IMR-90 (cell line): ENCODE measurements around the gene GNL3. TPM values are rescaled to one million over a fixed set of nuclear protein-coding genes. Genes with fewer than 3 reads are reported as not detected.

Experiments
- ATAC-seq: fragments of 200-7000 bp; cut with Tn5 transposase; 2 replicates; pipeline ENCODE4 v1.9.1; 2020; ENCODE audit warnings: low read depth, mild to moderate bottlenecking, moderate library complexity
- BruUV-seq: library from RNA; stranded (reverse); fragments of 400-500 nt; replicated peaks from 2 replicates; lab custom pipeline; 2021; lab: Mats Ljungman, UMichigan
- CTCF ChIA-PET: fragments of 300-600 bp; formaldehyde crosslinking; extraction: SDS; loops from one replicate; lab custom pipeline; 2021; ENCODE audit warnings: antibody characterized with exemption; lab: Yijun Ruan, JAX
- POLR2A ChIA-PET: fragments of 300-600 bp; sonication (Branson Sonifier 250); formaldehyde crosslinking; loops from one replicate; lab custom pipeline; 2022; ENCODE audit warnings: antibody characterized with exemption; ENCODE audit not compliant: unreplicated experiment; lab: Charles Lee
- DNase-seq: peaks from one replicate; pipeline ENCODE4 v3.0.0; 2013
- H2AFZ ChIP-seq: replicated peaks from 2 replicates; pipeline ENCODE3; 2013; ENCODE audit warnings: low read length, mild to moderate bottlenecking; ENCODE audit not compliant: poor library complexity
- H2AK5ac ChIP-seq: 2 replicates; pipeline ENCODE4 v1.6.1; 2013; ENCODE audit warnings: low read depth, low read length, inconsistent platforms
- H2AK9ac ChIP-seq: replicated peaks from 2 replicates; pipeline ENCODE3; 2013; ENCODE audit warnings: mild to moderate bottlenecking, low read depth, low read length, moderate library complexity; ENCODE audit not compliant: poor library complexity
- H2BK120ac ChIP-seq: 2 replicates; pipeline ENCODE4 v1.6.1; 2013; ENCODE audit warnings: low read depth, low read length, inconsistent platforms
- H2BK15ac ChIP-seq: 3 replicates; pipeline ENCODE4 v1.6.1; 2013; ENCODE audit warnings: low read depth, low read length, inconsistent platforms
- H2BK20ac ChIP-seq: 2 replicates; pipeline ENCODE4 v1.6.1; 2013; ENCODE audit warnings: low read depth, mild to moderate bottlenecking, inconsistent platforms, low read length, moderate library complexity
- H2BK5ac ChIP-seq: 2 replicates; pipeline ENCODE4 v1.6.1; 2013; ENCODE audit warnings: mild to moderate bottlenecking, low read depth, low read length, inconsistent platforms; ENCODE audit not compliant: poor library complexity, severe bottlenecking
- H3K14ac ChIP-seq: replicated peaks from 2 replicates; pipeline ENCODE4 v1.6.1; 2013; ENCODE audit warnings: low read depth, low read length, inconsistent platforms
- H3K18ac ChIP-seq: 2 replicates; pipeline ENCODE4 v1.6.1; 2013; ENCODE audit warnings: low read depth, low read length, control low read depth
- H3K23ac ChIP-seq: 2 replicates; pipeline ENCODE4 v1.6.1; 2013; ENCODE audit warnings: low read depth, low read length, inconsistent platforms
- H3K27ac ChIP-seq: 2 replicates; pipeline ENCODE4 v1.5.1; 2013; ENCODE audit warnings: mild to moderate bottlenecking, control low read depth, low read length; ENCODE audit not compliant: insufficient read depth
- H3K27me3 ChIP-seq: 2 replicates; pipeline ENCODE4 v1.6.1; 2013; ENCODE audit warnings: low read length; ENCODE audit not compliant: control insufficient read depth, insufficient read depth
- H3K36me3 ChIP-seq: 2 replicates; pipeline ENCODE4 v1.6.1; 2013; ENCODE audit warnings: low read length, mixed read lengths; ENCODE audit not compliant: control insufficient read depth, insufficient read depth
- H3K4ac ChIP-seq: 2 replicates; pipeline ENCODE4 v1.6.1; 2013; ENCODE audit warnings: low read depth, low read length, inconsistent platforms
- H3K4me1 ChIP-seq: 2 replicates; pipeline ENCODE4 v1.6.1; 2013; ENCODE audit warnings: low read length, mixed read lengths; ENCODE audit not compliant: control insufficient read depth, insufficient read depth
- H3K4me2 ChIP-seq: 2 replicates; pipeline ENCODE4 v1.6.1; 2013; ENCODE audit warnings: low read depth, mild to moderate bottlenecking, control low read depth, low read length, moderate library complexity
- H3K4me3 ChIP-seq: 2 replicates; pipeline ENCODE4 v1.5.1; 2013; ENCODE audit warnings: low read depth, mild to moderate bottlenecking, control low read depth, low read length, moderate library complexity; ENCODE audit not compliant: insufficient read depth
- H3K56ac ChIP-seq: 2 replicates; pipeline ENCODE4 v1.6.1; 2013; ENCODE audit warnings: low read length, inconsistent platforms; ENCODE audit not compliant: insufficient read depth; ENCODE audit errors: extremely low read depth
- H3K79me1 ChIP-seq, 2 experiments: 2 replicates each; pipeline ENCODE4 v1.6.1; 2013; ENCODE audit warnings: low read length in 2 of 2, inconsistent platforms in 1 of 2, low read depth in 1 of 2
- H3K9ac ChIP-seq: 2 replicates; pipeline ENCODE4 v1.6.1; 2013; ENCODE audit warnings: low read depth, low read length, control low read depth
- H3K9me1 ChIP-seq: 2 replicates; pipeline ENCODE4 v1.6.1; 2013; ENCODE audit warnings: low read length, inconsistent platforms; ENCODE audit not compliant: insufficient read depth
- H3K9me3 ChIP-seq: 2 replicates; pipeline ENCODE4 v1.6.1; 2013; ENCODE audit warnings: low read length; ENCODE audit not compliant: control insufficient read depth, insufficient read depth
- H4K20me1 ChIP-seq: 2 replicates; pipeline ENCODE4 v1.6.1; 2013; ENCODE audit warnings: low read length, inconsistent platforms; ENCODE audit not compliant: insufficient read depth
- H4K5ac ChIP-seq: 2 replicates; pipeline ENCODE4 v1.6.1; 2013; ENCODE audit warnings: mild to moderate bottlenecking, low read depth, low read length, control low read depth
- H4K8ac ChIP-seq, 2 experiments: 2 replicates each; pipeline ENCODE4 v1.6.1; 2013; ENCODE audit warnings: low read depth in 2 of 2, low read length in 2 of 2, control low read depth in 1 of 2, inconsistent platforms in 1 of 2
- H4K91ac ChIP-seq: 2 replicates; pipeline ENCODE4 v1.6.1; 2013; ENCODE audit warnings: low read depth, low read length, inconsistent platforms; ENCODE audit not compliant: insufficient read depth
- BHLHE40 ChIP-seq: fragments of 150-350 bp; IDR thresholded peaks from 2 replicates; pipeline ENCODE4 v1.6.1; 2016; ENCODE audit warnings: mild to moderate bottlenecking, low read depth, low read length
- CEBPB ChIP-seq: IDR thresholded peaks from 2 replicates; pipeline ENCODE4 v1.6.1; 2012; ENCODE audit warnings: low read depth, low read length, improper control_type of control experiment
- CHD1 ChIP-seq: IDR thresholded peaks from 2 replicates; pipeline ENCODE4 v1.6.1; 2012; ENCODE audit warnings: low read depth, low read length, improper control_type of control experiment
- CTCF ChIP-seq: conservative IDR thresholded peaks from 2 replicates; pipeline ENCODE4 v1.5.1; 2012; ENCODE audit warnings: mild to moderate bottlenecking, low read depth, low read length, improper control_type of control experiment
- ELK1 ChIP-seq: fragments of 150-350 bp; IDR thresholded peaks from 2 replicates; pipeline ENCODE4 v1.6.1; 2016; ENCODE audit warnings: low read depth, mild to moderate bottlenecking, low read length, moderate library complexity, borderline replicate concordance
- FOS ChIP-seq: fragments of 150-350 bp; IDR thresholded peaks from 2 replicates; pipeline ENCODE4 v1.6.1; 2016; ENCODE audit warnings: low read depth, low read length
- MAFK ChIP-seq: IDR thresholded peaks from 2 replicates; pipeline ENCODE4 v1.6.1; 2012; ENCODE audit warnings: low read depth, low read length, improper control_type of control experiment
- MXI1 ChIP-seq: IDR thresholded peaks from 2 replicates; pipeline ENCODE4 v1.6.1; 2012; ENCODE audit warnings: low read depth, mild to moderate bottlenecking, low read length, moderate library complexity, borderline replicate concordance
- RAD21 ChIP-seq: IDR thresholded peaks from 2 replicates; pipeline ENCODE4 v1.6.1; 2012; ENCODE audit warnings: low read length, improper control_type of control experiment
- RFX5 ChIP-seq: IDR thresholded peaks from 2 replicates; pipeline ENCODE4 v1.8.0; 2012; ENCODE audit warnings: low read depth, mild to moderate bottlenecking, low read length, moderate library complexity
- USF2 ChIP-seq: fragments of 150-350 bp; IDR thresholded peaks from 2 replicates; pipeline ENCODE4 v1.6.1; 2017; ENCODE audit warnings: mild to moderate bottlenecking, antibody characterized with exemption, low read length, low read depth
- WGBS, 2 experiments: methylation state at CpG; one replicate each; pipeline versions ENCODE4 v1.1.5 to v1.1.7; 2013; ENCODE audit warnings: missing lambda C conversion rate in 2 of 2; ENCODE audit not compliant: insufficient read length in 1 of 2; ENCODE audit errors: extremely low coverage in 2 of 2; 5-methylcytosine and 5-hydroxymethylcytosine counted together
- dilution Hi-C: fragments of 300-500 bp; cut with HindIII; formaldehyde crosslinking; loops from one replicate; pipeline ENCODE4 v1.14.3; 2018; ENCODE audit warnings: low sequenced_read_pairs; ENCODE audit not compliant: unreplicated experiment
- in situ Hi-C: fragments of 300-500 bp; cut with MboI; formaldehyde crosslinking; loops from 3 replicates; pipeline ENCODE4 v1.14.3; 2019; ENCODE audit warnings: low sequenced_read_pairs, inconsistent platforms, mixed read lengths
- intact Hi-C: fragments of 100-400 bp; cut with micrococcal nuclease; formaldehyde crosslinking; loops from 2 replicates; pipeline ENCODE4 v1.10.0; 2022
- polyA plus RNA-seq, 3 experiments: library from polyadenylated mRNA; depleted of rRNA; stranded (reverse); fragments of >200 nt; gene quantifications; 2 replicates each; pipeline ENCODE4 v1.2.3, GENCODE V29; 2012; ENCODE audit warnings: low replicate concordance in 1 of 3
- total RNA-seq: library from RNA; depleted of rRNA; stranded (reverse); fragments of >200 nt; gene quantifications from 2 replicates; pipeline ENCODE4 v1.2.3, GENCODE V29; 2012

Gene GNL3
- total and polyA plus RNA-seq, 2 of the 4 experiments (the other 2 are of a cell fraction): 66.0 to 90.4 TPM

GRCh38 chr3:52733256-52733891 is 47.5 kb downstream of the GNL3 start:
- Histone ChIP-seq H4K8ac (no peak overlapping the region), H2AK9ac (no peak overlapping the region), H4K20me1 (no peaks in the 10 kb centered on the region), H3K9ac (no peak overlapping the region), H2BK15ac (no peak overlapping the region), H3K18ac (no peak overlapping the region), H4K91ac (no peak overlapping the region), H3K9me3 (peaks cover 5% of the 10 kb centered on the region; the same call in 1 of the 2 replicates), H3K4me1 (no peaks in the 10 kb centered on the region), H2AFZ (no peak overlapping the region), H3K56ac (no peak overlapping the region), H3K14ac (no peak overlapping the region), H3K4ac (no peak overlapping the region), H3K4me3 (no peak overlapping the region), H2AK5ac (no peak overlapping the region), H3K27ac (no peak overlapping the region), H3K4me2 (no peak overlapping the region), H3K36me3 (peaks cover 23% of the 10 kb centered on the region), H3K79me1 (no peaks in the 10 kb centered on the region), H2BK120ac (no peak overlapping the region), H2BK5ac (no peak overlapping the region), H3K9me1 (no peaks in the 10 kb centered on the region), H3K23ac (no peak overlapping the region), H4K5ac (no peak overlapping the region), H2BK20ac (no peak overlapping the region), H3K27me3 (no peaks in the 10 kb centered on the region)
- intact Hi-C loops: no loop called here
- dilution Hi-C loops: no loop called here
- no TSS peak for BruUV-seq
- DNase-seq (no peak), ATAC-seq (no peak)
- CTCF ChIA-PET: no interaction called here
- in situ Hi-C loops: no loop called here
- TF ChIP-seq MXI1 (no peak), RAD21 (no peak), CEBPB (no peak), RFX5 (no peak), FOS (no peak), CTCF (no peak), MAFK (no peak), ELK1 (no peak), CHD1 (no peak), BHLHE40 (no peak), USF2 (no peak)
- no CpG with 5 or more reads among the region's 10 CpGs for WGBS, 2 experiments
- POLR2A ChIA-PET: no interaction called here
